HFFc6 (cell line): ENCODE data around the gene DLGAP4. TPM values are rescaled to one million over a fixed set of nuclear protein-coding genes. Genes with fewer than 3 reads are reported as not detected.

Experiments
- DNase-seq: peaks from one replicate; pipeline ENCODE4 v3.0.0-alpha.2; 2018
- H3K27ac Mint-ChIP-seq: 2 replicates; pipeline ENCODE4 v1.8.0; 2020; ENCODE audit warnings: mild to moderate bottlenecking, mixed read lengths
- H3K27me3 Mint-ChIP-seq: 2 replicates; pipeline ENCODE4 v1.8.0; 2021; ENCODE audit warnings: mild to moderate bottlenecking, moderate library complexity, mixed read lengths; ENCODE audit not compliant: insufficient read depth
- H3K36me3 Mint-ChIP-seq: 2 replicates; pipeline ENCODE4 v1.8.0; 2021; ENCODE audit warnings: low read depth, mixed read lengths
- H3K4me1 Mint-ChIP-seq: 2 replicates; pipeline ENCODE4 v1.8.0; 2020; ENCODE audit warnings: low read depth, mixed read lengths
- H3K4me3 Mint-ChIP-seq: 2 replicates; pipeline ENCODE4 v1.8.0; 2020; ENCODE audit warnings: mild to moderate bottlenecking, moderate library complexity, mixed read lengths
- H3K9me3 Mint-ChIP-seq: 2 replicates; pipeline ENCODE4 v1.8.0; 2020; ENCODE audit warnings: mild to moderate bottlenecking, mixed read lengths
- total RNA-seq, 6 experiments: library from RNA; stranded (reverse); fragmentation: NEBNext Ultra II Directional; extraction: Animal tissue kit (Norgen Biotek cat#: 25700); gene quantifications; 2 replicates in 1 of 6; 3 replicates in 5 of 6; pipeline ENCODE4 v1.2.3, GENCODE V29; 2021
- TF ChIP-seq, protein P1 (sequence below): fragments of 200-600 bp; sonication (generic); IDR thresholded peaks from 2 replicates; pipeline ENCODE4 v1.5.0; 2021; ENCODE audit warnings: antibody characterized with exemption, mild to moderate bottlenecking

Gene DLGAP4
- total RNA-seq, 6 experiments from 2014 or later, result 118 to 150 (median 140) TPM

DNA sequence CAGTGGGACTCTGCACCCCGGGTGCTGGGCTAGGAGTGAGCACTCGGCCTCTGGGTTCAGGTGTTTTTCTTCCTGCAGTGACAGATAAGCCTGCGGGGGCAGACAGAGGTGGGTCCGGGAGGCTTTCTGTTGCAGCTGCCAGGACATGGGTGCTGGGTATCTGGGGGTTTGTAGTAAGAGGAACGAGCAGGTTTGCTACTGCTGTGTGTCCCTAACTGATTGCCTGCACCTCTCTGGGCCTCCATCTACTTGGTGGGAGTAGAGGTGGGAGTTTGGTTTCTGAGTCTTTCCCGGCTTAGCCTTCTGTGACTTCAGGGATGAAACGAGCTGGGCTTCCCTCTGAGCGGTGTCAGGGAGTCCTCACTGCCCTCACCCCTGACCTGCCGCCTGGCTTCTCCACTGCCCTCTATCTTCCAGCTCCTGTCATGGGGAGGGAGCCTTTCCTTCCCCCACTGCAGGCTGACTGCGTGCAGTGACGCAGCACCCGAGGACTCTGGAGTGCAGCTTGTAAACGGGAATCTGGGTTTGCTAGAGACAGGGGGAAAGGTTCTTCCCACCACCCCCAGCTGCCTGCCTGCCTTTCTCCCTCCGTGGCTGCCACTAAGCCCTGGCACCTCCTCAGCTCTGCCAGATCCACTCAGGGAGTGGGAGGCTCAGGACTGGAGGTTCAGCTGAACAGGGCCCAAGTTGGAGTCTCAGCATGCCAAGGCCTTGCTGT, 6.7 kb downstream of the DLGAP4 start:
- Mint-ChIP-seq H3K4me1 (no peaks in the 10 kb centered on the region), H3K27ac (no peak overlapping the region), H3K36me3 (no peaks in the 10 kb centered on the region), H3K4me3 (no peak overlapping the region), H3K9me3 (no peaks in the 10 kb centered on the region), H3K27me3 (peaks cover 34% of the 10 kb centered on the region)
- DNase-seq, result no peak
- TF ChIP-seq, protein P1, sequence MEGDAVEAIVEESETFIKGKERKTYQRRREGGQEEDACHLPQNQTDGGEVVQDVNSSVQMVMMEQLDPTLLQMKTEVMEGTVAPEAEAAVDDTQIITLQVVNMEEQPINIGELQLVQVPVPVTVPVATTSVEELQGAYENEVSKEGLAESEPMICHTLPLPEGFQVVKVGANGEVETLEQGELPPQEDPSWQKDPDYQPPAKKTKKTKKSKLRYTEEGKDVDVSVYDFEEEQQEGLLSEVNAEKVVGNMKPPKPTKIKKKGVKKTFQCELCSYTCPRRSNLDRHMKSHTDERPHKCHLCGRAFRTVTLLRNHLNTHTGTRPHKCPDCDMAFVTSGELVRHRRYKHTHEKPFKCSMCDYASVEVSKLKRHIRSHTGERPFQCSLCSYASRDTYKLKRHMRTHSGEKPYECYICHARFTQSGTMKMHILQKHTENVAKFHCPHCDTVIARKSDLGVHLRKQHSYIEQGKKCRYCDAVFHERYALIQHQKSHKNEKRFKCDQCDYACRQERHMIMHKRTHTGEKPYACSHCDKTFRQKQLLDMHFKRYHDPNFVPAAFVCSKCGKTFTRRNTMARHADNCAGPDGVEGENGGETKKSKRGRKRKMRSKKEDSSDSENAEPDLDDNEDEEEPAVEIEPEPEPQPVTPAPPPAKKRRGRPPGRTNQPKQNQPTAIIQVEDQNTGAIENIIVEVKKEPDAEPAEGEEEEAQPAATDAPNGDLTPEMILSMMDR, result no peak

DNA sequence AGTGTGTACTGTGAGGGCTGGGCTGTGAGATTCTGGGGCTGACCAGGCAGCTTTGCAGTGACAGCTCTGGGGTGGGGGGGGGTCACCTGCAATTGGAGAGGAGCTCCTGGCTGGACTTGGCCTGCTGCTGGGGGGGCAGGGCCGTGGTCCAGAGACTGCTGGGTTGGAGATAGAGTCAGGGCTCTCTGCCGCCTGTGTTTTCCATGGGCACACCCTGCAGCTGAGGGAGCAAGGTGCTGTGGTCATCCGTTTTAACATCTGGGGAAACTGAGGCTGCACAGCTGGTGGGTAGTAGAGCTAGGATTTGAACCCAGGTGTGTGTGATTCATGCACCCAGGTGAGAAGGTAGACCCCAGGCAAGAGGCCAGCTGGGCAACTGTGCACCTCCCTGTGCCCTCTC, 7.3 kb downstream of the DLGAP4 start:
- DNase-seq, result no peak
- TF ChIP-seq, protein P1, result no peak
- H3K4me1 Mint-ChIP-seq, result no peaks in the 10 kb centered on the region
- H3K36me3 Mint-ChIP-seq, result no peaks in the 10 kb centered on the region
- no peak overlapping the region for H3K4me3 Mint-ChIP-seq
- no peak overlapping the region for H3K27ac Mint-ChIP-seq
- H3K9me3 Mint-ChIP-seq, result no peaks in the 10 kb centered on the region
- H3K27me3 Mint-ChIP-seq, result peaks cover 28% of the 10 kb centered on the region

DNA sequence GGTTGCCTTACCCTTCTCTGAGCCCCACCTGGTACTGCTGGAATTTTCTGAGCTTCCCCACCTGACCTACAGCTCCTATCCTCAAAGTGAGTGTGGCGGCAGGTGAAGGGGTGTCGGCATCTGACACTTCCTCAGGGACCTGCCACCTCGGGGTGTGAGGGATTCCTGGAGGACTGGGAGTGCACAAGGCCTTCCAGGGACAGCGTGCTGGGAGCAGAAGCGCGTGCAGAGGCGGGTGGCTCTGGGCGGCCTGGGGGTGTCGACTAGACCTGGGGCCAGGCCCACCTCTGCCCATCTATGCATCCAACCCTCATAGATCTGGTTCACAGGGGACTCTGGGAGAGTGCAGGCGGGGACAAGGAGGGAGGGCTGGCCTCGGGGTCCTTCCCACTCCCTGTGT, 7.8 kb downstream of the DLGAP4 start:
- Mint-ChIP-seq H3K36me3 (no peaks in the 10 kb centered on the region), H3K9me3 (no peaks in the 10 kb centered on the region), H3K27ac (no peak overlapping the region), H3K4me3 (no peak overlapping the region), H3K4me1 (no peaks in the 10 kb centered on the region), H3K27me3 (peaks cover 31% of the 10 kb centered on the region)
- TF ChIP-seq, protein P1, result no peak
- DNase-seq, result no peak

DNA sequence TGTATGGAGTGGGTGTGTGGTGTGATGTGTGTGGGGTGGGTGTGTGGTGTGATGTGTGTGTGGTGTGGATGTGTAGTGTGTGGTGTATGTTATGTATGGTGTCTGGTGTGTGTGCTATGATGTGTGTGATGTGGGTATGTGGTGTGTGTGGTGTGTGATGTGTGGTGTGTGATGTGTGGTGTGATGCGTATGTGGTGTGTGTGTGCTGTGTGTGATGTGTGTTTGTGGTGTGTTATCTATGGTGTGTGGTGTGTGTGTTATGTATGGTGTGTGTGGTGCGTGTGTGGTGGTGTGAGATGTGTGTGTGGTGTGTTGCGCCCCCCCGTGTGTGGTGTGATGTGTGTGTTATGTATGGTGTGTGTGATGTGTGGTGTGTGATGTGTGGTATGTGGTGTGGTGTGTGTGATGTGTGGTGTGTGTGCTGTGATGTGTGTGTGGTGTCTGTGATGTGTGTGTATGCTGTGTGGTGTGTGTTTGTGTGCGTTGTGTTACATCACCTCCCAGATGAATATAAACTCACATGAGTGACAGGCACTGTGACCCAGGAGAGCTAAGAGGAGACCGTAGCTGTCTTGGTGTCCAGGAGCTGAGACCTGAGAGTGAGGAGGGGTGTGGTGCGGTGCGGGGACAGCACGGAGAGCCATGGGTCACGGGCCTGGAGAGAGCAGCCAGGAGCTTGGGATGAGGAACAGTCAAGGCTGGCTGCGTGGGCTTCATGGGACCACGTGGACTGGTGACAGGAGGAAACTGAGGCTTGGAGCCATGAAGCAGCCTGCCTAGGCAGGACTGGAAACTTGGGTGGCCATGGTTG, 8.8 kb downstream of the DLGAP4 start:
- DNase-seq, result no peak
- TF ChIP-seq, protein P1, result no peak
- Mint-ChIP-seq H3K27ac (no peak overlapping the region), H3K36me3 (no peaks in the 10 kb centered on the region), H3K9me3 (no peaks in the 10 kb centered on the region), H3K4me3 (no peak overlapping the region), H3K4me1 (no peaks in the 10 kb centered on the region), H3K27me3 (peaks cover 24% of the 10 kb centered on the region)

DNA sequence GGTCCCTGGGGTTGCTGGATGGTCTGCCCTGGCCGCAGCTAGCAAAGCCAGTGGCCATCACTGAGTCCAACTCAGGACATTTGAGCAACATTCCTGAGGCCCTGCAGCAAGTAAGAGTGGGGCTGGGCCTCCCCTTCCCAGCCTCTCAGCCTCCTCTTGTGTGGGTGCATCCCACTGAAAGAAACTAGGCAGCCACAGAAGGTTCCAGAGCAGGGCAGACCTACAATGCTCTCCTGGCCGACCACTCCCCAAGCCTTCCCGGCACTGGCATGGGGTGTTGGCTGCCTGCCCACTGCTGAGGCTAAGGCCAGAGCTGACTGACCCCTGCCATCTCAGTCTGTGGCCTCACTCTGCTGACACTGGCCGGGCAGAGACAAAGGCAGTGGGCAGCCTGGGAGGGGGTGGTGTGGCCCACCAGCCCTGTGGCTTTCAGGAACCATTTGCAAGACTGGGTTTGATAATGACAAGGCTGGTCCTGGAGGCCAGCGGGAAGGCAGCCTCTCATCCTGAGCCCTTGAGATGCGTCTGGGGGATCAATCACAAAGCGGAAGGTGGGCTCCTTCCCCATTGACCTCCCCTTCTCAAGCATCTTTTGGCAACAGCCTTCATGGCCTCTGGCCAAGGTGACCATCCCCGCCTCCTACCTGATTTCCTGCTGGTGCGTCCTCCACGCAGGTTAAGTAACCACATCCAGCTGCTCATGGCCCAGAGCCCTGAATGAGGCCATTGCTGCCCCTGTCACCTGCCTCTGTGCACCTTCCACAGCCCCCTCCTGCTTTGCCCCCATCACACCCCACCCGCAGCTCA, 9.6 kb downstream of the DLGAP4 start:
- no peaks in the 10 kb centered on the region for H3K36me3 Mint-ChIP-seq
- TF ChIP-seq, protein P1, result no peak
- no peak for DNase-seq
- no peak overlapping the region for H3K27ac Mint-ChIP-seq
- H3K9me3 Mint-ChIP-seq, result no peaks in the 10 kb centered on the region
- peaks cover 27% of the 10 kb centered on the region for H3K27me3 Mint-ChIP-seq
- no peaks in the 10 kb centered on the region for H3K4me1 Mint-ChIP-seq
- no peak overlapping the region for H3K4me3 Mint-ChIP-seq
